Measurements from ENCODE around the gene CHST2. TPM values are rescaled to one million over a fixed set of nuclear protein-coding genes. Genes with fewer than 3 reads are reported as not detected.
A peak's percentile ranks its signal among the peaks of the same experiment; 100 is the strongest.

Gene CHST2
- total RNA-seq, 1 donor from 2014 or later = 1.8 TPM

GRCh38 chr3:143171141-143171980 lies 51.8 kb downstream of the CHST2 start:
- TF ChIP-seq CTCF (IDR thresholded peaks at IDR 0.05; ENCODE audit: borderline replicate concordance) = no peak
- Histone ChIP-seq H3K9me3 (replicated peaks) (peaks cover 15% of the 10 kb centered on the region), H3K4me1 (peaks cover 10% of the 10 kb centered on the region), H3K36me3 (no peaks in the 10 kb centered on the region), H3K4me3 (no peak overlapping the region), H3K27ac (replicated peaks) (peak overlapping the region; percentile 68), H3K27me3 (ENCODE audit: low read depth) (no peaks in the 10 kb centered on the region)
- DNase-seq = no peak
- intact Hi-C loops (cut with micrococcal nuclease) = no loop called here

GRCh38 chr3:143172062-143172794 lies 52.7 kb downstream of the CHST2 start:
- intact Hi-C loops (cut with micrococcal nuclease) = no loop called here
- Histone ChIP-seq H3K27me3 (ENCODE audit: low read depth) (no peaks in the 10 kb centered on the region), H3K4me1 (peaks cover 10% of the 10 kb centered on the region), H3K27ac (replicated peaks) (peak overlapping the region; percentile 68), H3K9me3 (replicated peaks) (peaks cover 15% of the 10 kb centered on the region), H3K36me3 (no peaks in the 10 kb centered on the region), H3K4me3 (no peak overlapping the region)
- TF ChIP-seq CTCF (IDR thresholded peaks at IDR 0.05; ENCODE audit: borderline replicate concordance) = no peak
- DNase-seq = no peak

- peak overlapping the region; percentile 68 for H3K27ac ChIP-seq (replicated peaks)
- H3K4me1 ChIP-seq = peaks cover 10% of the 10 kb centered on the region
- TF ChIP-seq CTCF (IDR thresholded peaks at IDR 0.05; ENCODE audit: borderline replicate concordance) = no peak
- no peaks in the 10 kb centered on the region for H3K36me3 ChIP-seq
- no peak for DNase-seq
- H3K9me3 ChIP-seq (replicated peaks) = peaks cover 15% of the 10 kb centered on the region
- no peaks in the 10 kb centered on the region for H3K27me3 ChIP-seq (ENCODE audit: low read depth)
- H3K4me3 ChIP-seq = no peak overlapping the region
- intact Hi-C loops (cut with micrococcal nuclease) = no loop called here
These were observed 53.2 kb downstream of the CHST2 start for GRCh38 chr3:143172795-143173145.

GRCh38 chr3:143173242-143173641 lies 53.7 kb downstream of the CHST2 start:
- Histone ChIP-seq H3K27me3 (ENCODE audit: low read depth) (no peaks in the 10 kb centered on the region), H3K4me3 (no peak overlapping the region), H3K9me3 (replicated peaks) (peaks cover 15% of the 10 kb centered on the region), H3K36me3 (no peaks in the 10 kb centered on the region), H3K27ac (replicated peaks) (peak overlapping the region; percentile 68), H3K4me1 (peaks cover 10% of the 10 kb centered on the region)
- intact Hi-C loops (cut with micrococcal nuclease) = no loop called here
- no peak for TF ChIP-seq CTCF (IDR thresholded peaks at IDR 0.05; ENCODE audit: borderline replicate concordance)
- no peak for DNase-seq

Other genes starting within 250 kb of the CHST2 start
- gene PCOLCE2, start 230.7 kb upstream of the CHST2 start, total RNA-seq = 74.3 TPM
- gene PAQR9, start 156.1 kb upstream of the CHST2 start, total RNA-seq = 15.3 TPM
- 43.7 TPM for gene U2SURP, start 118.2 kb upstream of the CHST2 start, total RNA-seq

Measured in left ventricle myocardium inferior (tissue), 1 donor.